Mesenchymal stem cell (in vitro differentiated cells and primary cell): Measurements from ENCODE around the gene IGFBP5.

Source experiments
- DNase-seq: peaks from one replicate; pipeline ENCODE4 v3.0.0-alpha.2; 2013
- H2AFZ ChIP-seq: one replicate; pipeline ENCODE4 v1.6.1; 2013; ENCODE audit warnings: low read depth, mild to moderate bottlenecking, control low read depth, inconsistent platforms, low read length, moderate library complexity
- H2AK5ac ChIP-seq: 2 replicates; pipeline ENCODE4 v1.6.1; 2013; ENCODE audit warnings: low read length, moderate library complexity, mild to moderate bottlenecking, inconsistent platforms; ENCODE audit not compliant: severe bottlenecking
- H2BK120ac ChIP-seq: one replicate; pipeline ENCODE4 v1.6.1; 2013; ENCODE audit warnings: low read depth, mild to moderate bottlenecking, inconsistent platforms, low read length, moderate library complexity
- H2BK12ac ChIP-seq, 2 experiments: one replicate each; pipeline ENCODE4 v1.6.1; 2013; ENCODE audit warnings: inconsistent platforms in 2 of 2, low read length in 2 of 2, mild to moderate bottlenecking in 2 of 2, moderate library complexity in 2 of 2, control low read depth in 1 of 2
- H2BK15ac ChIP-seq: one replicate; pipeline ENCODE4 v1.6.1; 2013; ENCODE audit warnings: mild to moderate bottlenecking, low read depth, inconsistent platforms; ENCODE audit not compliant: poor library complexity, severe bottlenecking
- H2BK5ac ChIP-seq: 2 replicates; pipeline ENCODE4 v1.6.1; 2013; ENCODE audit warnings: low read depth, mild to moderate bottlenecking, low read length, control low read depth, inconsistent platforms; ENCODE audit not compliant: poor library complexity, severe bottlenecking
- H3K14ac ChIP-seq, 2 experiments: one replicate each; pipeline ENCODE4 v1.6.1; 2013; ENCODE audit warnings: inconsistent platforms in 2 of 2, low read length in 2 of 2, control low read depth in 1 of 2, mild to moderate bottlenecking in 1 of 2, moderate library complexity in 1 of 2
- H3K18ac ChIP-seq, 2 experiments: one replicate each; pipeline ENCODE4 v1.6.1; 2013; ENCODE audit warnings: inconsistent platforms in 2 of 2, low read length in 2 of 2, control low read depth in 1 of 2, low read depth in 1 of 2, mild to moderate bottlenecking in 1 of 2
- H3K23ac ChIP-seq, 2 experiments: one replicate each; pipeline ENCODE4 v1.6.1; 2013; ENCODE audit warnings: inconsistent platforms in 2 of 2, low read length in 2 of 2, mild to moderate bottlenecking in 2 of 2, moderate library complexity in 2 of 2, control low read depth in 1 of 2
- H3K27ac ChIP-seq: 2 replicates; pipeline ENCODE4 v1.5.1; 2013; ENCODE audit warnings: mild to moderate bottlenecking, moderate library complexity, low read length, control low read depth, inconsistent platforms; ENCODE audit not compliant: poor library complexity, severe bottlenecking
- H3K27me3 ChIP-seq, 2 experiments: 2 replicates each; pipeline versions ENCODE4 v1.6.1 to v1.7.0; 2013; ENCODE audit warnings: low read length in 2 of 2, mild to moderate bottlenecking in 2 of 2, moderate library complexity in 2 of 2, control low read depth in 1 of 2, inconsistent platforms in 1 of 2; ENCODE audit not compliant: control insufficient read depth in 1 of 2, insufficient read depth in 1 of 2
- H3K36me3 ChIP-seq, 2 experiments: 2 replicates each; pipeline versions ENCODE4 v1.6.1 to v1.7.0; 2013; ENCODE audit warnings: low read length in 2 of 2, control low read depth in 1 of 2, inconsistent platforms in 1 of 2, low read depth in 1 of 2, mild to moderate bottlenecking in 1 of 2; ENCODE audit not compliant: insufficient read depth in 2 of 2, control insufficient read depth in 1 of 2
- H3K4ac ChIP-seq, 2 experiments: one replicate each; pipeline ENCODE4 v1.6.1; 2013; ENCODE audit warnings: inconsistent platforms in 2 of 2, low read length in 2 of 2, mild to moderate bottlenecking in 2 of 2, moderate library complexity in 2 of 2, control low read depth in 1 of 2, low read depth in 1 of 2
- H3K4me1 ChIP-seq: 2 replicates; pipeline ENCODE4 v1.6.1; 2013; ENCODE audit warnings: low read depth, low read length, control low read depth; ENCODE audit not compliant: control insufficient read depth, insufficient read depth
- H3K4me2 ChIP-seq: 2 replicates; pipeline ENCODE4 v1.6.1; 2013; ENCODE audit warnings: low read length, mild to moderate bottlenecking, inconsistent platforms; ENCODE audit not compliant: poor library complexity, severe bottlenecking
- H3K4me3 ChIP-seq, 2 experiments: 2 replicates each; pipeline versions ENCODE4 v1.5.1 to v1.7.0; 2013; ENCODE audit warnings: low read length in 2 of 2, mild to moderate bottlenecking in 2 of 2, control low read depth in 1 of 2, low read depth in 1 of 2; ENCODE audit not compliant: insufficient read depth in 1 of 2
- H3K79me1 ChIP-seq: replicated peaks from 2 replicates; pipeline ENCODE4 v1.6.1; 2013; ENCODE audit warnings: mild to moderate bottlenecking, control low read depth, low read length, inconsistent platforms; ENCODE audit not compliant: poor library complexity, severe bottlenecking
- H3K9ac ChIP-seq: 2 replicates; pipeline ENCODE4 v1.7.0; 2013; ENCODE audit warnings: mild to moderate bottlenecking, low read length, moderate library complexity
- H3K9me3 ChIP-seq: 2 replicates; pipeline ENCODE4 v1.7.0; 2013; ENCODE audit warnings: mild to moderate bottlenecking, low read length; ENCODE audit not compliant: control insufficient read depth
- H4K8ac ChIP-seq: one replicate; pipeline ENCODE4 v1.6.1; 2013; ENCODE audit warnings: inconsistent platforms, mild to moderate bottlenecking, low read length, moderate library complexity
- H4K91ac ChIP-seq: one replicate; pipeline ENCODE4 v1.6.1; 2013; ENCODE audit warnings: mild to moderate bottlenecking, low read length, inconsistent platforms
- WGBS: methylation state at CpG from one replicate; pipeline ENCODE4 v1.1.7; 2013; ENCODE audit warnings: mixed read lengths; 5-methylcytosine and 5-hydroxymethylcytosine counted together

Gene IGFBP5

GRCh38 chr2:216690456-216690852 lies 4.9 kb downstream of the IGFBP5 start:
- Histone ChIP-seq H2AFZ (no peak overlapping the region), H3K27me3 (no peaks in the 10 kb centered on the region), H3K14ac (peak overlapping the region in 1 of 2 experiments; percentile 39), H3K23ac (no peak overlapping the region), H3K36me3 (peaks cover 14 to 48% of the 10 kb centered on the region in 2 experiments), H4K8ac (peak overlapping the region; percentile 52), H3K9me3 (no peaks in the 10 kb centered on the region), H3K4me2 (peak overlapping the region; percentile 35), H3K4me3 (peak overlapping the region; percentile 7 to 68), H3K4ac (no peak overlapping the region), H2BK5ac (no peak overlapping the region), H2AK5ac (no peak overlapping the region), H2BK12ac (peak overlapping the region in 1 of 2 experiments; percentile 75), H3K4me1 (peaks cover 28% of the 10 kb centered on the region), H3K9ac (peak overlapping the region; percentile 82), H3K79me1 (peaks cover 9% of the 10 kb centered on the region), H2BK120ac (no peak overlapping the region), H3K18ac (peak overlapping the region in 1 of 2 experiments; percentile 86), H2BK15ac (no peak overlapping the region), H4K91ac (peak overlapping the region; percentile 47), H3K27ac (no peak overlapping the region)
- DNase-seq: no peak
- WGBS: 37% methylated on average over 5 of the region's 6 CpGs

GRCh38 chr2:216689397-216689796 lies 6.0 kb downstream of the IGFBP5 start:
- Histone ChIP-seq H3K9me3 (no peaks in the 10 kb centered on the region), H2BK15ac (no peak overlapping the region), H3K27me3 (no peaks in the 10 kb centered on the region), H4K8ac (no peak overlapping the region), H3K4me2 (no peak overlapping the region), H4K91ac (peak overlapping the region; percentile 43), H3K36me3 (peaks cover 16 to 57% of the 10 kb centered on the region in 2 experiments), H3K14ac (no peak overlapping the region), H2AK5ac (no peak overlapping the region), H3K9ac (peak overlapping the region; percentile 82), H2AFZ (no peak overlapping the region), H2BK12ac (no peak overlapping the region), H3K4me3 (peak overlapping the region in 1 of 2 experiments; percentile 68), H3K23ac (no peak overlapping the region), H2BK5ac (no peak overlapping the region), H3K4ac (no peak overlapping the region), H3K18ac (no peak overlapping the region), H2BK120ac (no peak overlapping the region), H3K79me1 (peaks cover 9% of the 10 kb centered on the region), H3K4me1 (peaks cover 22% of the 10 kb centered on the region), H3K27ac (no peak overlapping the region)
- WGBS: 94% methylated on average over 2 of the region's 3 CpGs
- DNase-seq: no peak

GRCh38 chr2:216688731-216689340 lies 6.5 kb downstream of the IGFBP5 start:
- peak overlapping the region in 1 of 2 experiments; percentile 68 for H3K4me3 ChIP-seq
- H3K9ac ChIP-seq: peak overlapping the region; percentile 82
- no peak overlapping the region for H3K4me2 ChIP-seq
- H4K91ac ChIP-seq: no peak overlapping the region
- peaks cover 9% of the 10 kb centered on the region for H3K79me1 ChIP-seq
- H2AK5ac ChIP-seq: peak overlapping the region; percentile 9
- no peak overlapping the region for H3K23ac ChIP-seq
- no peak overlapping the region for H2AFZ ChIP-seq
- no peak overlapping the region for H3K18ac ChIP-seq
- WGBS: 68% methylated on average over 8 of the region's 9 CpGs
- no peak overlapping the region for H4K8ac ChIP-seq
- H3K27ac ChIP-seq: no peak overlapping the region
- peaks cover 24% of the 10 kb centered on the region for H3K4me1 ChIP-seq
- no peak overlapping the region for H2BK15ac ChIP-seq
- no peak overlapping the region for H3K4ac ChIP-seq
- peak overlapping the region in 1 of 2 experiments; percentile 34 for H2BK12ac ChIP-seq
- peaks cover 19 to 59% of the 10 kb centered on the region in 2 experiments for H3K36me3 ChIP-seq
- no peak overlapping the region for H2BK5ac ChIP-seq
- DNase-seq: no peak
- no peaks in the 10 kb centered on the region for H3K9me3 ChIP-seq
- H2BK120ac ChIP-seq: no peak overlapping the region
- H3K14ac ChIP-seq: no peak overlapping the region
- no peaks in the 10 kb centered on the region for H3K27me3 ChIP-seq

GRCh38 chr2:216687646-216688045 lies 7.7 kb downstream of the IGFBP5 start:
- Histone ChIP-seq H2BK15ac (no peak overlapping the region), H4K91ac (no peak overlapping the region), H3K79me1 (peaks cover 9% of the 10 kb centered on the region), H3K4me2 (no peak overlapping the region), H2BK5ac (no peak overlapping the region), H2AK5ac (peak overlapping the region; percentile 1), H3K27ac (no peak overlapping the region), H3K4me3 (no peak overlapping the region), H4K8ac (no peak overlapping the region), H3K4ac (no peak overlapping the region), H3K36me3 (peaks cover 21 to 68% of the 10 kb centered on the region in 2 experiments), H3K18ac (no peak overlapping the region), H2BK120ac (no peak overlapping the region), H2BK12ac (no peak overlapping the region), H3K27me3 (no peaks in the 10 kb centered on the region), H3K9ac (no peak overlapping the region), H3K9me3 (no peaks in the 10 kb centered on the region), H3K14ac (no peak overlapping the region), H3K23ac (no peak overlapping the region), H2AFZ (no peak overlapping the region), H3K4me1 (peaks cover 25% of the 10 kb centered on the region)
- no peak for DNase-seq
- WGBS: 84% methylated on average over 4 of the region's 4 CpGs
